ENCODE measurements around the gene RNU5B-1.
"Not testable (repeated sequence)": the region's sequence is repeated elsewhere in the genome, so short reads cannot be mapped to it uniquely, and the experiment has no call there.

RNU5B-1 gene

GRCh38 chr15:65346856-65347598 lies 42.5 kb downstream of the RNU5B-1 start:
- DNase-seq: no peak

DNA sequence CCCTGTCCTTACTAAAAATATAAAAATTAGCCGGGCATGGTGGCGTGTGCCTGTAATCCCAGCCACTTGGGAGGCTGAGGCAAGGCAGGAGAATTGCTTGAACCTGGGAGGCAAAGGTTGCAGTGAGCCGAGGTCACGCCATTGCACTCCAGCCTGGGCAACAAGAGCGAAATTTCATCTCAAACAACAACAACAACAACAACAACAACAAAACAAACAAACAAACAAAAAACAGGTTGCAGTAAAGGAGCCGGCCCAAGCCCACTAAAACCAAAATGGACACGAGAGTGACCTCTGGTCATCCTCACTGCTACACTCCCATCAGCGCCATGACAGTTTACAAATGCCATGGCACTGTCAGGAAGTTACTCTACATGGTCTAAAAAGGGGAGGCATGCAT lies 43.3 kb downstream of the RNU5B-1 start:
- DNase-seq: not testable (repeated sequence)

GRCh38 chr15:65349338-65349737 lies 44.9 kb downstream of the RNU5B-1 start:
- DNase-seq: no peak

DNA sequence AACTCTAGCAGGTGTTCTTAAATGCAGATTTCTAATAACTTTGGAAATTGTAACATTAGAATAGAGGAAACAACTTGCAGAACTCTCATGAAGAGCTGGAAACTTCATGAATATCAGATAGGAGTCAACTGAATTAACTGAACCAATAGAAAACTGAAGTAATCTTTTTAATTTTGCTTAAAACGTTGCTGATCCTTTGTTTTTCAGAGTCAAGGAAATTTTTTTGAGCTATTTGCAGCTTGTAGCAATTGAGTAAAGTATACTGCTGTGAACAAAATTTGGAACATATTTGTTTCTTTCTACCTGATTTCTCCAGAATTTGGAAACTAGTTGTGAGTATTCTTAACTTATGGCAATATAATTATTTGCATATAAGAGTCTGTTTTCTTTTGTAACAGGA lies 47.5 kb downstream of the RNU5B-1 start:
- DNase-seq: not testable (repeated sequence)
